ENCODE data around the gene TBC1D1. TPM values are rescaled to one million over a fixed set of nuclear protein-coding genes. Genes with fewer than 3 reads are reported as not detected.
A peak's percentile ranks its signal among the peaks of the same experiment; 100 is the strongest.

Gene TBC1D1
- total RNA-seq, 1 donor = 66.6 TPM

GRCh38 chr4:38122060-38122459 lies 231.2 kb downstream of the TBC1D1 start:
- H3K4me3 ChIP-seq (ENCODE audit: insufficient read depth, low read length) = no peak overlapping the region
- no peak overlapping the region for H3K4me2 ChIP-seq (ENCODE audit: insufficient read depth, low read length)
- no peaks in the 10 kb centered on the region for H3K9me3 ChIP-seq (ENCODE audit: low read depth, low read length)
- no peak for DNase-seq (ENCODE audit: insufficient read length, low spot score, missing footprints)
- peaks cover 16% of the 10 kb centered on the region for H3K36me3 ChIP-seq (ENCODE audit: insufficient read depth, low read length)
- H2AFZ ChIP-seq (ENCODE audit: low read length) = no peak overlapping the region
- H3K27ac ChIP-seq (ENCODE audit: low read depth, low read length) = no peak overlapping the region
- H4K20me1 ChIP-seq (ENCODE audit: insufficient read depth, low read length) = no peaks in the 10 kb centered on the region
- no peaks in the 10 kb centered on the region for H3K27me3 ChIP-seq (ENCODE audit: insufficient read depth, low read length)
- H3K79me2 ChIP-seq (ENCODE audit: insufficient read depth, low read length) = no peaks in the 10 kb centered on the region
- no peak for TF ChIP-seq CTCF (IDR thresholded peaks at IDR 0.05; ENCODE audit: extremely low read depth, low read depth, low read length)
- peaks cover 25% of the 10 kb centered on the region for H3K4me1 ChIP-seq (ENCODE audit: insufficient read depth, low read length)

GRCh38 chr4:38123555-38123954 lies 232.7 kb downstream of the TBC1D1 start:
- H3K79me2 ChIP-seq (ENCODE audit: insufficient read depth, low read length) = no peaks in the 10 kb centered on the region
- H3K27me3 ChIP-seq (ENCODE audit: insufficient read depth, low read length) = no peaks in the 10 kb centered on the region
- no peak for DNase-seq (ENCODE audit: insufficient read length, low spot score, missing footprints)
- H3K4me3 ChIP-seq (ENCODE audit: insufficient read depth, low read length) = no peak overlapping the region
- no peaks in the 10 kb centered on the region for H4K20me1 ChIP-seq (ENCODE audit: insufficient read depth, low read length)
- H3K27ac ChIP-seq (ENCODE audit: low read depth, low read length) = no peak overlapping the region
- no peak overlapping the region for H3K4me2 ChIP-seq (ENCODE audit: insufficient read depth, low read length)
- H3K9me3 ChIP-seq (ENCODE audit: low read depth, low read length) = no peaks in the 10 kb centered on the region
- no peak for TF ChIP-seq CTCF (IDR thresholded peaks at IDR 0.05; ENCODE audit: extremely low read depth, low read depth, low read length)
- H3K36me3 ChIP-seq (ENCODE audit: insufficient read depth, low read length) = peaks cover 7% of the 10 kb centered on the region
- peaks cover 25% of the 10 kb centered on the region for H3K4me1 ChIP-seq (ENCODE audit: insufficient read depth, low read length)
- no peak overlapping the region for H2AFZ ChIP-seq (ENCODE audit: low read length)

- H3K27ac ChIP-seq (ENCODE audit: low read depth, low read length) = peak overlapping the region; percentile 40
Measured at GRCh38 chr4:38124961-38125360, 234.1 kb downstream of the TBC1D1 start.

GRCh38 chr4:38125816-38126215 lies 234.9 kb downstream of the TBC1D1 start:
- Histone ChIP-seq H3K79me2 (ENCODE audit: insufficient read depth, low read length) (no peaks in the 10 kb centered on the region), H3K4me2 (ENCODE audit: insufficient read depth, low read length) (no peak overlapping the region), H4K20me1 (ENCODE audit: insufficient read depth, low read length) (no peaks in the 10 kb centered on the region), H3K27me3 (ENCODE audit: insufficient read depth, low read length) (no peaks in the 10 kb centered on the region), H3K27ac (ENCODE audit: low read depth, low read length) (peak overlapping the region; percentile 40), H3K36me3 (ENCODE audit: insufficient read depth, low read length) (peaks cover 4% of the 10 kb centered on the region), H3K4me1 (ENCODE audit: insufficient read depth, low read length) (peaks cover 3% of the 10 kb centered on the region), H3K9me3 (ENCODE audit: low read depth, low read length) (no peaks in the 10 kb centered on the region), H3K4me3 (ENCODE audit: insufficient read depth, low read length) (no peak overlapping the region), H2AFZ (ENCODE audit: low read length) (no peak overlapping the region)
- no peak for TF ChIP-seq CTCF (IDR thresholded peaks at IDR 0.05; ENCODE audit: extremely low read depth, low read depth, low read length)
- no peak for DNase-seq (ENCODE audit: insufficient read length, low spot score, missing footprints)

More at GRCh38 chr4:38124961-38125360, 234.1 kb downstream of the TBC1D1 start:
- Histone ChIP-seq H4K20me1 (ENCODE audit: insufficient read depth, low read length) (no peaks in the 10 kb centered on the region), H3K79me2 (ENCODE audit: insufficient read depth, low read length) (no peaks in the 10 kb centered on the region), H3K4me3 (ENCODE audit: insufficient read depth, low read length) (no peak overlapping the region), H3K4me1 (ENCODE audit: insufficient read depth, low read length) (peaks cover 11% of the 10 kb centered on the region), H3K36me3 (ENCODE audit: insufficient read depth, low read length) (peaks cover 4% of the 10 kb centered on the region), H3K4me2 (ENCODE audit: insufficient read depth, low read length) (no peak overlapping the region), H2AFZ (ENCODE audit: low read length) (no peak overlapping the region), H3K9me3 (ENCODE audit: low read depth, low read length) (no peaks in the 10 kb centered on the region), H3K27me3 (ENCODE audit: insufficient read depth, low read length) (no peaks in the 10 kb centered on the region)
- no peak for TF ChIP-seq CTCF (IDR thresholded peaks at IDR 0.05; ENCODE audit: extremely low read depth, low read depth, low read length)
- DNase-seq (ENCODE audit: insufficient read length, low spot score, missing footprints) = no peak

Measured in osteoblast (primary cell).